ENCODE data around the gene RAB27A. TPM values are rescaled to one million over a fixed set of nuclear protein-coding genes. Genes with fewer than 3 reads are reported as not detected.
A peak's percentile ranks its signal among the peaks of the same experiment; 100 is the strongest.

Gene RAB27A
- total and polyA plus RNA-seq, 2 of the 13 experiments (the other 11 are each of a cell fraction or from before 2014, with no cell fraction given), result 3.4 to 8.1 TPM

DNA sequence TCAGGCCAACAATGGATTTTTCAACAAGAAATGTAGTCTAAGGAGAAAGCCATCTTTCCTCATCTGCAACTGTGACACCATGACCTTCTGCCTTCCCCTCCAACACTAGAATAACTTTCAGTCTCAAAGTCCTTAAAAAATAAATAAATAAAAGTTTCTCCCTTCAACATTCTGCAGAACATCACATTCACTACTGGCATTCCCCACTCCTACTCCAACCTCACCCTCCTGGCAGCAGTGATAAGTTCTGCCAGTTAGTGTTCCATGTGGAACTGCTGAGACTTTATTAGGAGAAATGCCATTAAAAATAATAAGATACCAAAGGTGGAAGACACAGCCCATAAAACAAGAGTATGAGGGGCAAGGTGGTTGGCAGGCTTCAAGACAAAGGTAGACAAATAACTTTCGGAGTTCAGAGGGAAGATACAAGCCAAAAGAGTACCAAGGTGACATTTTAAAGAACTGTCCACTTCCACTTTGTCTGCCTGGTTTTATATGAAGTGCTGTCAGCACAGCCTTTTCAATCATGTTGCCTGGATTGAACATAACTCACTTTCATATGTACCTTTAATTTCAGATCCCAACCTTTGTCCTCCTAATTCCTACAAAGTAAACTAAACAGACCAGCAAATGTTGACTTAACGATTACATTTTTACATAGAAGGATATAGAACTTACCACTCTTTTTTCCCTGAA is 55.4 kb downstream of the RAB27A start:
- Histone ChIP-seq H3K9me3 (ENCODE audit: low read length) (no peaks in the 10 kb centered on the region), H3K36me3 (replicated peaks in 1 of 2; ENCODE audit: control insufficient read depth in 1 of 2, insufficient read depth in 2 of 2, low read length in 2 of 2) (no peaks in the 10 kb centered on the region), H3K9ac (ENCODE audit: insufficient read depth, low read depth, low read length) (peak overlapping the region; percentile 2; the same call in 1 of the 2 replicates), H2AFZ (ENCODE audit: low read length) (peak overlapping the region; percentile 59), H3K27ac (ENCODE audit: extremely low read length, insufficient read depth, low read length) (peak overlapping the region; percentile 58), H3K4me2 (ENCODE audit: low read depth, low read length) (peak overlapping the region; percentile 62), H3K4me1 (ENCODE audit: insufficient read depth, low read length) (peaks cover 26% of the 10 kb centered on the region), H3K27me3 (ENCODE audit: control insufficient read depth in 1 of 2, insufficient read depth in 2 of 2, low read length in 2 of 2) (no peaks in the 10 kb centered on the region), H3K4me3 (replicated peaks in 1 of 3; ENCODE audit: insufficient read depth in 1 of 3, low read depth in 2 of 3, low read length in 3 of 3) (peak overlapping the region in 2 of 3 experiments; percentile 7 to 10; a peak in 1 of 6 replicates), H3K79me2 (ENCODE audit: insufficient read depth, low read length) (no peaks in the 10 kb centered on the region), H4K20me1 (ENCODE audit: insufficient read depth, low read length) (no peaks in the 10 kb centered on the region)
- in situ Hi-C loops (cut with HindIII; ENCODE audit: extremely low pct_ligation_motif_present, low pct_unique_long_range_greater_than_20kb), result no loop called here
- ChIA-PET POLR2A (no interaction called here), CTCF (ENCODE audit: low intra/inter-chr PET ratio, low total read pairs) (interaction anchor here (0.8 kb wide), 1 partner anchor 56 kb away, joined by 3 read pairs; no protein-coding TSS in a partner anchor)
- 28% methylated on average over 2 of the region's 2 CpGs for WGBS (ENCODE audit: low lambda C conversion rate)
- TF ChIP-seq PPARG (CRISPR knock-in tag; conservative IDR thresholded peaks at IDR 0.05) (peak; percentile 64), SMC3 (IDR thresholded peaks at IDR 0.05; ENCODE audit: low read length) (no peak), PATZ1 (CRISPR knock-in tag; IDR thresholded peaks at IDR 0.05) (no peak), ASH2L (IDR thresholded peaks at IDR 0.05; ENCODE audit: insufficient read length, low read depth, low read length) (peak; percentile 29), SIX1 (CRISPR knock-in tag; IDR thresholded peaks at IDR 0.05; ENCODE audit: borderline replicate concordance) (no peak), ZNF790 (CRISPR knock-in tag; IDR thresholded peaks at IDR 0.05; ENCODE audit: borderline replicate concordance) (no peak), HNF4A (CRISPR knock-in tag; IDR thresholded peaks at IDR 0.05) (peak; percentile 34), ARHGAP35 (CRISPR knock-in tag; IDR thresholded peaks at IDR 0.05; ENCODE audit: borderline replicate concordance) (no peak), ZNF124 (CRISPR knock-in tag; IDR thresholded peaks at IDR 0.05) (no peak), MED1 (CRISPR knock-in tag; IDR thresholded peaks at IDR 0.05) (0 out of 2 replicates have a peak, but pooled peaks have one; percentile 17), FOXA1 (IDR thresholded peaks at IDR 0.05) (no peak), FOXA1 (CRISPR knock-in tag; IDR thresholded peaks at IDR 0.05) (peak; percentile 14; the same call in 1 of the 2 replicates), MIXL1 (CRISPR knock-in tag; IDR thresholded peaks at IDR 0.05) (0 out of 2 replicates have a peak, but pooled peaks have one; percentile 12)
- TF ChIP-seq, protein P1, sequence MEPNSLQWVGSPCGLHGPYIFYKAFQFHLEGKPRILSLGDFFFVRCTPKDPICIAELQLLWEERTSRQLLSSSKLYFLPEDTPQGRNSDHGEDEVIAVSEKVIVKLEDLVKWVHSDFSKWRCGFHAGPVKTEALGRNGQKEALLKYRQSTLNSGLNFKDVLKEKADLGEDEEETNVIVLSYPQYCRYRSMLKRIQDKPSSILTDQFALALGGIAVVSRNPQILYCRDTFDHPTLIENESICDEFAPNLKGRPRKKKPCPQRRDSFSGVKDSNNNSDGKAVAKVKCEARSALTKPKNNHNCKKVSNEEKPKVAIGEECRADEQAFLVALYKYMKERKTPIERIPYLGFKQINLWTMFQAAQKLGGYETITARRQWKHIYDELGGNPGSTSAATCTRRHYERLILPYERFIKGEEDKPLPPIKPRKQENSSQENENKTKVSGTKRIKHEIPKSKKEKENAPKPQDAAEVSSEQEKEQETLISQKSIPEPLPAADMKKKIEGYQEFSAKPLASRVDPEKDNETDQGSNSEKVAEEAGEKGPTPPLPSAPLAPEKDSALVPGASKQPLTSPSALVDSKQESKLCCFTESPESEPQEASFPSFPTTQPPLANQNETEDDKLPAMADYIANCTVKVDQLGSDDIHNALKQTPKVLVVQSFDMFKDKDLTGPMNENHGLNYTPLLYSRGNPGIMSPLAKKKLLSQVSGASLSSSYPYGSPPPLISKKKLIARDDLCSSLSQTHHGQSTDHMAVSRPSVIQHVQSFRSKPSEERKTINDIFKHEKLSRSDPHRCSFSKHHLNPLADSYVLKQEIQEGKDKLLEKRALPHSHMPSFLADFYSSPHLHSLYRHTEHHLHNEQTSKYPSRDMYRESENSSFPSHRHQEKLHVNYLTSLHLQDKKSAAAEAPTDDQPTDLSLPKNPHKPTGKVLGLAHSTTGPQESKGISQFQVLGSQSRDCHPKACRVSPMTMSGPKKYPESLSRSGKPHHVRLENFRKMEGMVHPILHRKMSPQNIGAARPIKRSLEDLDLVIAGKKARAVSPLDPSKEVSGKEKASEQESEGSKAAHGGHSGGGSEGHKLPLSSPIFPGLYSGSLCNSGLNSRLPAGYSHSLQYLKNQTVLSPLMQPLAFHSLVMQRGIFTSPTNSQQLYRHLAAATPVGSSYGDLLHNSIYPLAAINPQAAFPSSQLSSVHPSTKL (CRISPR knock-in tag; IDR thresholded peaks at IDR 0.05), result 0 out of 2 replicates have a peak, but pooled peaks have one; percentile 31
- TF ChIP-seq, protein P2, sequence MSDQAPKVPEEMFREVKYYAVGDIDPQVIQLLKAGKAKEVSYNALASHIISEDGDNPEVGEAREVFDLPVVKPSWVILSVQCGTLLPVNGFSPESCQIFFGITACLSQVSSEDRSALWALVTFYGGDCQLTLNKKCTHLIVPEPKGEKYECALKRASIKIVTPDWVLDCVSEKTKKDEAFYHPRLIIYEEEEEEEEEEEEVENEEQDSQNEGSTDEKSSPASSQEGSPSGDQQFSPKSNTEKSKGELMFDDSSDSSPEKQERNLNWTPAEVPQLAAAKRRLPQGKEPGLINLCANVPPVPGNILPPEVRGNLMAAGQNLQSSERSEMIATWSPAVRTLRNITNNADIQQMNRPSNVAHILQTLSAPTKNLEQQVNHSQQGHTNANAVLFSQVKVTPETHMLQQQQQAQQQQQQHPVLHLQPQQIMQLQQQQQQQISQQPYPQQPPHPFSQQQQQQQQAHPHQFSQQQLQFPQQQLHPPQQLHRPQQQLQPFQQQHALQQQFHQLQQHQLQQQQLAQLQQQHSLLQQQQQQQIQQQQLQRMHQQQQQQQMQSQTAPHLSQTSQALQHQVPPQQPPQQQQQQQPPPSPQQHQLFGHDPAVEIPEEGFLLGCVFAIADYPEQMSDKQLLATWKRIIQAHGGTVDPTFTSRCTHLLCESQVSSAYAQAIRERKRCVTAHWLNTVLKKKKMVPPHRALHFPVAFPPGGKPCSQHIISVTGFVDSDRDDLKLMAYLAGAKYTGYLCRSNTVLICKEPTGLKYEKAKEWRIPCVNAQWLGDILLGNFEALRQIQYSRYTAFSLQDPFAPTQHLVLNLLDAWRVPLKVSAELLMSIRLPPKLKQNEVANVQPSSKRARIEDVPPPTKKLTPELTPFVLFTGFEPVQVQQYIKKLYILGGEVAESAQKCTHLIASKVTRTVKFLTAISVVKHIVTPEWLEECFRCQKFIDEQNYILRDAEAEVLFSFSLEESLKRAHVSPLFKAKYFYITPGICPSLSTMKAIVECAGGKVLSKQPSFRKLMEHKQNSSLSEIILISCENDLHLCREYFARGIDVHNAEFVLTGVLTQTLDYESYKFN (CRISPR knock-in tag; conservative IDR thresholded peaks at IDR 0.05), result peak; percentile 67
- ATAC-seq, result peak; percentile 75
- intact Hi-C loops (cut with micrococcal nuclease; ENCODE audit: unreplicated experiment), result loop anchor here (2.0 kb wide), 1 partner anchor 17 kb away; no protein-coding TSS in a partner anchor
- peak; percentile 71 for DNase-seq (ENCODE audit: low spot score)
- no TSS peak for BruUV-seq (replicated peaks)
- FAIRE-seq, result peak; percentile 46
